Keratinocyte (primary cell): ENCODE data around the gene PRRC2B. TPM values are rescaled to one million over a fixed set of nuclear protein-coding genes. Genes with fewer than 3 reads are reported as not detected.

Source experiments
- DNase-seq: peaks from one replicate; pipeline ENCODE4 v3.0.0-alpha.2; 2011; ENCODE audit warnings: low read depth, missing footprints, low spot score
- FAIRE-seq: peaks from 2 replicates; lab custom pipeline; 2011; peaks lifted over from hg19 to GRCh38; lab: Jason Lieb, UNC
- H2AFZ ChIP-seq: 2 replicates; pipeline ENCODE4 v1.6.0; 2012; ENCODE audit warnings: low read length, control low read depth, inconsistent platforms; ENCODE audit not compliant: control insufficient read depth
- H3K27ac ChIP-seq: 2 replicates; pipeline ENCODE4 v1.5.1; 2011; ENCODE audit warnings: low read length; ENCODE audit not compliant: control insufficient read depth, insufficient read depth
- H3K27me3 ChIP-seq: 3 replicates; pipeline ENCODE4 v1.6.0; 2011; ENCODE audit warnings: low read length; ENCODE audit not compliant: control insufficient read depth, insufficient read depth; ENCODE audit errors: extremely low read depth
- H3K36me3 ChIP-seq, 2 experiments: 2 replicates in 1 of 2; 3 replicates in 1 of 2; pipeline ENCODE4 v1.5.1; 2011; ENCODE audit warnings: low read length in 2 of 2, mild to moderate bottlenecking in 1 of 2; ENCODE audit not compliant: control insufficient read depth in 2 of 2, insufficient read depth in 2 of 2; ENCODE audit errors: extremely low read depth in 1 of 2
- H3K4me1 ChIP-seq: 3 replicates; pipeline ENCODE4 v1.5.1; 2011; ENCODE audit warnings: low read length; ENCODE audit not compliant: control insufficient read depth, insufficient read depth; ENCODE audit errors: extremely low read depth
- H3K4me2 ChIP-seq: 3 replicates; pipeline ENCODE4 v1.6.0; 2011; ENCODE audit warnings: low read depth, low read length; ENCODE audit not compliant: control insufficient read depth, insufficient read depth; ENCODE audit errors: extremely low read depth
- H3K4me3 ChIP-seq, 3 experiments: fragments of 200-600 bp in 1 of 3; sonication (generic) in 1 of 3; 2 replicates in 2 of 3; 3 replicates in 1 of 3; pipeline ENCODE4 v1.5.1; 2011 to 2016; ENCODE audit warnings: low read length in 3 of 3, mild to moderate bottlenecking in 3 of 3, control low read depth in 2 of 3, inconsistent platforms in 1 of 3, low read depth in 1 of 3, mixed read lengths in 1 of 3, mixed run types in 1 of 3, moderate library complexity in 1 of 3; ENCODE audit not compliant: control insufficient read depth in 2 of 3, insufficient read depth in 2 of 3; ENCODE audit errors: extremely low read depth in 1 of 3
- H3K79me2 ChIP-seq: 2 replicates; pipeline ENCODE4 v1.6.0; 2012; ENCODE audit warnings: low read length; ENCODE audit not compliant: control insufficient read depth, insufficient read depth
- H3K9ac ChIP-seq: 3 replicates; pipeline ENCODE4 v1.6.0; 2011; ENCODE audit warnings: low read length; ENCODE audit not compliant: control insufficient read depth, insufficient read depth; ENCODE audit errors: extremely low read depth
- H3K9me1 ChIP-seq: 3 replicates; pipeline ENCODE4 v1.6.0; 2011; ENCODE audit warnings: low read length; ENCODE audit not compliant: control insufficient read depth, insufficient read depth; ENCODE audit errors: extremely low read depth
- H3K9me3 ChIP-seq: 2 replicates; pipeline ENCODE4 v1.5.1; 2012; ENCODE audit warnings: low read depth, low read length; ENCODE audit not compliant: control insufficient read depth
- H4K20me1 ChIP-seq: 3 replicates; pipeline ENCODE4 v1.6.0; 2011; ENCODE audit warnings: low read length; ENCODE audit not compliant: control insufficient read depth, insufficient read depth; ENCODE audit errors: extremely low read depth
- EZH2 ChIP-seq: IDR thresholded peaks from one replicate; pipeline ENCODE4 v1.6.1; 2012; ENCODE audit warnings: inconsistent platforms, mild to moderate bottlenecking, low read length, moderate library complexity
- dilution Hi-C: fragments of 300-500 bp; cut with MboI; formaldehyde crosslinking; loops from one replicate; pipeline ENCODE4 v1.7.0; 2020; ENCODE audit warnings: low sequenced_read_pairs; ENCODE audit not compliant: extremely low pct_ligation_motif_present
- polyA plus RNA-seq, 5 experiments: library from polyadenylated mRNA; depleted of rRNA in 3 of 5; stranded (reverse) in 3 of 5; stranded (forward) in 1 of 5; unstranded in 1 of 5; fragments of >200 nt; gene quantifications; 1 replicate in 1 of 5; 2 replicates in 3 of 5; 3 replicates in 1 of 5; pipeline versions ENCODE4 v1.2.1 to v1.2.3, GENCODE V29; 2011 to 2012; ENCODE audit warnings: missing spikeins in 2 of 5, low read depth in 1 of 5, low replicate concordance in 1 of 5
- TF ChIP-seq, protein P1 (sequence below), 3 experiments: IDR thresholded peaks in 1 of 3; conservative IDR thresholded peaks in 1 of 3; optimal IDR thresholded peaks in 1 of 3; 2 replicates in 2 of 3; 3 replicates in 1 of 3; pipeline versions ENCODE3 to v1.5.1; 2011; ENCODE audit warnings: low read length in 3 of 3, mild to moderate bottlenecking in 3 of 3, moderate library complexity in 2 of 3, control low read depth in 1 of 3, inconsistent platforms in 1 of 3; ENCODE audit not compliant: insufficient read depth in 2 of 3; ENCODE audit errors: extremely low read depth in 1 of 3

Gene PRRC2B
- polyA plus RNA-seq, 1 donor (not counting 4 experiments of a cell fraction or from before 2014, with no cell fraction given): 20.8 TPM

DNA sequence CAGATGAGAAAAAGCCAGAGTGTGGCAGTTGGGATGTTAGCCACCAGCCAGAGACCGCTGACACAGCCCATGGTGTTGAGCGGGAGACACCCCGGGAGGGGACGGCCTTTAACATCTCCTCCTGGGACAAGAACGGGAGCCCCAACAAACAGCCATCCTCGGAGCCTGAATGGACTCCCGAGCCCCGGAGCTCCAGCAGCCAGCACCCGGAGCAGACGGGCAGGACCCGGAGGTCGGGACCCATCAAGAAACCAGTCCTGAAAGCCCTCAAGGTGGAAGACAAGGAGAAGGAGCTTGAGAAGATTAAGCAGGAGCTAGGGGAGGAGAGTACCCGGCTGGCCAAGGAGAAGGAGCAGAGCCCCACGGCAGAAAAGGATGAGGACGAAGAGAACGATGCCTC is 80.8 kb downstream of the PRRC2B start:
- DNase-seq (no peak), FAIRE-seq (no peak)
- no peak overlapping the region for H3K4me3 ChIP-seq
- no peaks in the 10 kb centered on the region for H3K27me3 ChIP-seq
- H3K36me3 ChIP-seq: peaks cover 63 to 64% of the 10 kb centered on the region in 2 experiments
- TF ChIP-seq, protein P1, sequence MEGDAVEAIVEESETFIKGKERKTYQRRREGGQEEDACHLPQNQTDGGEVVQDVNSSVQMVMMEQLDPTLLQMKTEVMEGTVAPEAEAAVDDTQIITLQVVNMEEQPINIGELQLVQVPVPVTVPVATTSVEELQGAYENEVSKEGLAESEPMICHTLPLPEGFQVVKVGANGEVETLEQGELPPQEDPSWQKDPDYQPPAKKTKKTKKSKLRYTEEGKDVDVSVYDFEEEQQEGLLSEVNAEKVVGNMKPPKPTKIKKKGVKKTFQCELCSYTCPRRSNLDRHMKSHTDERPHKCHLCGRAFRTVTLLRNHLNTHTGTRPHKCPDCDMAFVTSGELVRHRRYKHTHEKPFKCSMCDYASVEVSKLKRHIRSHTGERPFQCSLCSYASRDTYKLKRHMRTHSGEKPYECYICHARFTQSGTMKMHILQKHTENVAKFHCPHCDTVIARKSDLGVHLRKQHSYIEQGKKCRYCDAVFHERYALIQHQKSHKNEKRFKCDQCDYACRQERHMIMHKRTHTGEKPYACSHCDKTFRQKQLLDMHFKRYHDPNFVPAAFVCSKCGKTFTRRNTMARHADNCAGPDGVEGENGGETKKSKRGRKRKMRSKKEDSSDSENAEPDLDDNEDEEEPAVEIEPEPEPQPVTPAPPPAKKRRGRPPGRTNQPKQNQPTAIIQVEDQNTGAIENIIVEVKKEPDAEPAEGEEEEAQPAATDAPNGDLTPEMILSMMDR (optimal IDR thresholded peaks at IDR 0.05 in 1 of 3, IDR thresholded peaks at IDR 0.05 in 1 of 3, conservative IDR thresholded peaks at IDR 0.05 in 1 of 3; ENCODE audit: extremely low read depth in 1 of 3, insufficient read depth in 2 of 3, low read length in 3 of 3): no peak
- no peak for TF ChIP-seq EZH2
- dilution Hi-C loops: no loop called here
- no peaks in the 10 kb centered on the region for H3K4me1 ChIP-seq
- no peaks in the 10 kb centered on the region for H3K9me1 ChIP-seq
- H4K20me1 ChIP-seq: peaks cover 19% of the 10 kb centered on the region
- H3K9ac ChIP-seq: no peak overlapping the region
- H3K4me2 ChIP-seq: no peak overlapping the region
- no peak overlapping the region for H2AFZ ChIP-seq
- H3K79me2 ChIP-seq: peaks cover 31% of the 10 kb centered on the region
- no peaks in the 10 kb centered on the region for H3K9me3 ChIP-seq
- no peak overlapping the region for H3K27ac ChIP-seq

DNA sequence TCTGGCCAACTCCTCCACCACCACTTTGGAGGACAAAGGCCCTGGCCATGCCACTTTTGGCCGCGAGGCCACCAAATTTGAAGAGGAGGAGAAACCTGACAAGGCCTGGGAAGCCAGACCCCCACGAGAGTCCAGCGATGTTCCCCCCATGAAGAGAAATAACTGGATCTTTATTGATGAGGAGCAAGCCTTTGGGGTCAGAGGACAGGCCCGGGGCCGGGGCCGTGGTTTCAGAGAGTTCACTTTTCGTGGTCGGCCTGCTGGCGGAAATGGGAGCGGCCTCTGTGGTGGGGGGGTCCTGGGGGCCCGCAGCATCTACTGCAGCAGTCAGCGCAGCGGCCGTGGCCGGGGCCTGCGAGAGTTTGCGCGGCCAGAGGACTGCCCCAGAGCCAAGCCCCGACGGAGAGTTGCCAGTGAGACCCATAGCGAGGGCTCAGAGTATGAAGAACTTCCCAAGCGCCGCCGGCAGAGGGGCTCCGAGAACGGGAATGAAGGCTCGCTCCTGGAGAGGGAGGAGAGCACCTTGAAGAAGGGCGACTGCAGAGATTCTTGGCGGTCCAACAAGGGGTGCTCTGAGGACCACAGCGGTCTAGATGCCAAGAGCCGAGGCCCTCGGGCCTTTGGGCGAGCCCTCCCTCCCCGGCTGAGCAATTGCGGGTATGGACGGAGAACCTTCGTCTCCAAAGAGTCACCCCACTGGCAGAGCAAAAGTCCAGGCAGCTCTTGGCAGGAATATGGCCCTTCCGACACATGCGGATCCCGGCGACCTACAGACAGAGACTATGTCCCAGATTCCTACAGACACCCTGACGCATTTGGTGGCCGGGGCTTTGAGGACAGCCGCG is 81.4 kb downstream of the PRRC2B start:
- no peaks in the 10 kb centered on the region for H3K27me3 ChIP-seq
- TF ChIP-seq, protein P1 (optimal IDR thresholded peaks at IDR 0.05 in 1 of 3, IDR thresholded peaks at IDR 0.05 in 1 of 3, conservative IDR thresholded peaks at IDR 0.05 in 1 of 3; ENCODE audit: extremely low read depth in 1 of 3, insufficient read depth in 2 of 3, low read length in 3 of 3): no peak
- no peak for TF ChIP-seq EZH2
- peaks cover 21% of the 10 kb centered on the region for H4K20me1 ChIP-seq
- no peak overlapping the region for H3K27ac ChIP-seq
- no peak overlapping the region for H3K4me3 ChIP-seq
- H3K36me3 ChIP-seq: peaks cover 62 to 64% of the 10 kb centered on the region in 2 experiments
- no peak overlapping the region for H3K4me2 ChIP-seq
- H2AFZ ChIP-seq: no peak overlapping the region
- DNase-seq (no peak), FAIRE-seq (no peak)
- H3K79me2 ChIP-seq: peaks cover 25% of the 10 kb centered on the region
- H3K9me1 ChIP-seq: no peaks in the 10 kb centered on the region
- H3K9me3 ChIP-seq: no peaks in the 10 kb centered on the region
- dilution Hi-C loops: no loop called here
- peaks cover 4% of the 10 kb centered on the region for H3K4me1 ChIP-seq
- no peak overlapping the region for H3K9ac ChIP-seq
